HCT116 (cell line): ENCODE results near the gene NFIC. TPM values are rescaled to one million over a fixed set of nuclear protein-coding genes. Genes with fewer than 3 reads are reported as not detected.

Experiments used
- ATAC-seq: fragments of 200-7000 bp; cut with Tn5 transposase; 2 replicates; pipeline ENCODE4 v1.9.1; 2020; ENCODE audit warnings: mild to moderate bottlenecking, moderate library complexity
- BruUV-seq: library from RNA; stranded (reverse); fragments of 400-500 nt; replicated peaks from 2 replicates; lab custom pipeline; 2021; lab: Mats Ljungman, UMichigan
- CTCF ChIA-PET: fragments of 300-600 bp; sonication (Branson Sonifier 250); formaldehyde crosslinking; loops from one replicate; lab custom pipeline; 2021; ENCODE audit warnings: antibody characterized with exemption; lab: Charles Lee
- POLR2A ChIA-PET: fragments of 300-600, 350-600 bp; sonication (Branson Sonifier 250); formaldehyde crosslinking; loops from one replicate; lab custom pipeline; 2021; ENCODE audit warnings: antibody characterized with exemption; lab: Charles Lee
- RAD21 ChIA-PET, 2 experiments: fragments of 300-600 bp; sonication (Branson Sonifier 250); formaldehyde crosslinking; loops; one replicate each; lab custom pipeline; 2023; ENCODE audit warnings: low total read pairs in 2 of 2; ENCODE audit not compliant: uncharacterized antibody in 2 of 2, unreplicated experiment in 2 of 2, low non-redundant PET in 1 of 2; lab: Charles Lee
- DNase-seq: peaks from one replicate; pipeline ENCODE4 v3.0.0-alpha.2; 2010; ENCODE audit warnings: low read depth, low spot score
- H2AFZ ChIP-seq: fragments of 200-600 bp; shearing (Covaris generic), sonication (generic); 2 replicates; pipeline ENCODE4 v1.6.1; 2017; ENCODE audit warnings: low read depth, mixed run types, mixed read lengths, antibody characterized with exemption, low read length; ENCODE audit not compliant: poor library complexity, severe bottlenecking
- H3K27ac ChIP-seq: 2 replicates; pipeline ENCODE4 v1.5.1; 2012; ENCODE audit warnings: low read depth, low read length
- H3K27me3 ChIP-seq: fragments of 200-600 bp; sonication (generic); 2 replicates; pipeline ENCODE4 v1.6.1; 2016; ENCODE audit warnings: mixed run types, low read length, mixed read lengths; ENCODE audit not compliant: insufficient read depth
- H3K36me3 ChIP-seq, 2 experiments: fragments of 200-500 bp in 1 of 2; fragments of 200-600 bp in 1 of 2; sonication (Bioruptor generic) in 1 of 2; sonication (generic) in 1 of 2; 2 replicates each; pipeline versions ENCODE4 v1.5.1 to v1.6.1; 2014 to 2016; ENCODE audit warnings: low read length in 2 of 2, inconsistent platforms in 1 of 2, mixed read lengths in 1 of 2, mixed run types in 1 of 2; ENCODE audit not compliant: insufficient read depth in 2 of 2, control insufficient read depth in 1 of 2
- H3K4me1 ChIP-seq, 2 experiments: fragments of 200-600 bp in 1 of 2; sonication (generic) in 1 of 2; 2 replicates each; pipeline versions ENCODE4 v1.5.1 to v1.6.1; 2012 to 2017; ENCODE audit warnings: low read length in 2 of 2, inconsistent platforms in 1 of 2, mild to moderate bottlenecking in 1 of 2, mixed read lengths in 1 of 2, mixed run types in 1 of 2, moderate library complexity in 1 of 2; ENCODE audit not compliant: insufficient read depth in 2 of 2, control insufficient read depth in 1 of 2
- H3K4me2 ChIP-seq: fragments of 200-600 bp; sonication (generic); 2 replicates; pipeline ENCODE4 v1.6.1; 2017; ENCODE audit warnings: mixed run types, low read length, mixed read lengths
- H3K4me3 ChIP-seq, 2 experiments: fragments of 200-600 bp in 1 of 2; sonication (generic) in 1 of 2; replicated peaks in 1 of 2; 2 replicates each; pipeline ENCODE4 v1.5.1; 2011 to 2016; ENCODE audit warnings: low read length in 2 of 2, control low read depth in 1 of 2, low read depth in 1 of 2, mild to moderate bottlenecking in 1 of 2, mixed read lengths in 1 of 2, mixed run types in 1 of 2
- H3K79me2 ChIP-seq: fragments of 200-600 bp; sonication (generic); 2 replicates; pipeline ENCODE4 v1.6.1; 2017; ENCODE audit warnings: mild to moderate bottlenecking, mixed run types, low read length, moderate library complexity, mixed read lengths; ENCODE audit not compliant: insufficient read depth
- H3K9ac ChIP-seq: fragments of 200-600 bp; sonication (generic); 2 replicates; pipeline ENCODE4 v1.6.1; 2016; ENCODE audit warnings: low read length, mixed read lengths
- H3K9me2 ChIP-seq: fragments of 200-600 bp; sonication (generic), shearing (Covaris generic); 2 replicates; pipeline ENCODE4 v1.6.1; 2017; ENCODE audit warnings: mixed run types, mild to moderate bottlenecking, moderate library complexity; ENCODE audit not compliant: insufficient read depth
- H3K9me3 ChIP-seq, 2 experiments: fragments of 200-500 bp in 1 of 2; fragments of 200-600 bp in 1 of 2; sonication (Bioruptor generic) in 1 of 2; sonication (generic) in 1 of 2; 2 replicates each; pipeline ENCODE4 v1.6.1; 2014 to 2017; ENCODE audit warnings: low read length in 2 of 2, mixed read lengths in 2 of 2, inconsistent platforms in 1 of 2, low read depth in 1 of 2, mild to moderate bottlenecking in 1 of 2, mixed run types in 1 of 2, moderate library complexity in 1 of 2; ENCODE audit not compliant: control insufficient read depth in 1 of 2, insufficient read depth in 1 of 2
- H4K20me1 ChIP-seq: fragments of 200-600 bp; sonication (generic), shearing (Covaris generic); 2 replicates; pipeline ENCODE4 v1.6.1; 2017; ENCODE audit warnings: mixed run types, mild to moderate bottlenecking, moderate library complexity; ENCODE audit not compliant: insufficient read depth
- ELF1 ChIP-seq: IDR thresholded peaks from 2 replicates; pipeline ENCODE4 v1.6.1; 2012; ENCODE audit warnings: low read depth, borderline replicate concordance
- FOSL1 ChIP-seq: IDR thresholded peaks from 2 replicates; pipeline ENCODE4 v1.6.1; 2012; ENCODE audit warnings: low read depth
- MAX ChIP-seq: IDR thresholded peaks from 2 replicates; pipeline ENCODE4 v1.6.1; 2012
- POLR2A ChIP-seq: IDR thresholded peaks from 2 replicates; pipeline ENCODE4 v1.7.0; 2011; ENCODE audit warnings: borderline replicate concordance; ENCODE audit not compliant: insufficient read depth, insufficient read length; ENCODE audit errors: extremely low read depth
- POLR2AphosphoS5 ChIP-seq: IDR thresholded peaks from 2 replicates; pipeline ENCODE4 v1.6.1; 2011; ENCODE audit warnings: mild to moderate bottlenecking, low read depth, low read length, moderate library complexity
- SIN3A ChIP-seq: IDR thresholded peaks from 2 replicates; pipeline ENCODE4 v1.6.1; 2012; ENCODE audit warnings: low read depth
- TCF7L2 ChIP-seq: IDR thresholded peaks from 2 replicates; pipeline ENCODE4 v1.7.0; 2011; ENCODE audit warnings: borderline replicate concordance, inconsistent platforms; ENCODE audit not compliant: insufficient read depth, insufficient read length; ENCODE audit errors: extremely low read depth
- intact Hi-C: fragments of 100-400 bp; cut with micrococcal nuclease; formaldehyde crosslinking; loops from 2 replicates; pipeline ENCODE4 v1.10.0; 2022
- total RNA-seq: library from RNA; stranded (reverse); gene quantifications from one replicate; pipeline ENCODE4 v1.2.1, GENCODE V29; 2021; ENCODE audit not compliant: unreplicated experiment

The NFIC gene
- total RNA-seq, 1 experiment from 2014 or later = 116 TPM

GRCh38 chr19:3360421-3361383 is 5.7 kb upstream of the NFIC start:
- ChIA-PET RAD21 (no interaction called here), CTCF (no interaction called here), POLR2A (no interaction called here)
- peak; percentile 49 for ATAC-seq
- Histone ChIP-seq H3K4me3 (peak overlapping the region; percentile 62 to 91), H3K27me3 (no peaks in the 10 kb centered on the region), H2AFZ (no peak overlapping the region), H3K9me2 (no peaks in the 10 kb centered on the region), H4K20me1 (no peaks in the 10 kb centered on the region), H3K4me1 (peaks cover 17 to 48% of the 10 kb centered on the region in 2 experiments), H3K79me2 (peaks cover 55% of the 10 kb centered on the region), H3K4me2 (peak overlapping the region; percentile 99), H3K27ac (peak overlapping the region; percentile 93), H3K9me3 (no peaks in the 10 kb centered on the region), H3K9ac (peak overlapping the region; percentile 92), H3K36me3 (no peaks in the 10 kb centered on the region)
- DNase-seq = no peak
- intact Hi-C loops = no loop called here
- no TSS peak for BruUV-seq
- TF ChIP-seq POLR2AphosphoS5 (peak; percentile 58), POLR2A (peak; percentile 67), FOSL1 (no peak), TCF7L2 (peak; percentile 40), ELF1 (no peak), MAX (peak; percentile 91), SIN3A (peak; percentile 55)
- TF ChIP-seq, all 23 proteins: peak for 5
